Frontal cortex (tissue), 4 donors: ENCODE measurements around the gene FAN1. TPM values are rescaled to one million over a fixed set of nuclear protein-coding genes. Genes with fewer than 3 reads are reported as not detected.
"Not testable (repeated sequence)": the region's sequence is repeated elsewhere in the genome, so short reads cannot be mapped to it uniquely, and the experiment has no call there.

Source experiments
- DNase-seq, 2 donors: peaks; one replicate each; pipeline ENCODE4 v3.0.0; 2012; ENCODE audit warnings: low spot score in 2 of 2
- FAIRE-seq: peaks from 2 replicates; lab custom pipeline; 2012; peaks lifted over from hg19 to GRCh38; lab: Jason Lieb, UNC
- total RNA-seq: library from RNA; depleted of rRNA; stranded (reverse); fragments of >200 nt; gene quantifications from one replicate; pipeline ENCODE4 v1.2.3, GENCODE V29; 2014
- donor health status: control.
- donor health status: control.
- donor health status: control.

The FAN1 gene
- 22.8 TPM for total RNA-seq

- DNase-seq (peak; percentile 87 to 89), FAIRE-seq (no peak)
These were observed at the start of gene FAN1 for GRCh38 chr15:30903497-30904187. TSS of gene FAN1 (plus strand) at chr15:30903915. CDS start at chr15:30904664, 749 bp downstream.

- DNase-seq (peak in 1 of 2 donors; percentile 9), FAIRE-seq (no peak)
These were observed 44.4 kb upstream of the FAN1 start for GRCh38 chr15:30859091-30859874.

- DNase-seq (no peak), FAIRE-seq (no peak)
These were observed 38.5 kb upstream of the FAN1 start for GRCh38 chr15:30865257-30865656.

- DNase-seq (no peak), FAIRE-seq (no peak)
These were observed 33.0 kb upstream of the FAN1 start for GRCh38 chr15:30870681-30871080.

GRCh38 chr15:30872341-30872748, 31.4 kb upstream of the FAN1 start:
- DNase-seq (no peak), FAIRE-seq (no peak)

GRCh38 chr15:30877070-30877469, 26.6 kb upstream of the FAN1 start:
- FAIRE-seq (no peak), DNase-seq (no peak)

GRCh38 chr15:30878515-30878914, 25.2 kb upstream of the FAN1 start:
- FAIRE-seq (no peak), DNase-seq (no peak)

GRCh38 chr15:30882849-30883433, 20.8 kb upstream of the FAN1 start:
- no peak for FAIRE-seq
- no peak for DNase-seq

- FAIRE-seq, DNase-seq: not testable (repeated sequence)
These were observed 20.0 kb upstream of the FAN1 start for GRCh38 chr15:30883666-30884065.

GRCh38 chr15:30885814-30886213, 17.9 kb upstream of the FAN1 start:
- DNase-seq (no peak), FAIRE-seq (no peak)

- FAIRE-seq (no peak), DNase-seq (peak; percentile 23 to 57)
These were observed 14.5 kb upstream of the FAN1 start for GRCh38 chr15:30889196-30889595.

- no peak for FAIRE-seq
- no peak for DNase-seq
These were observed 8.1 kb upstream of the FAN1 start for GRCh38 chr15:30895461-30896210.

- DNase-seq (no peak), FAIRE-seq (no peak)
These were observed 7.5 kb upstream of the FAN1 start for GRCh38 chr15:30896211-30896606.

GRCh38 chr15:30901889-30902288, 1.8 kb upstream of the FAN1 start:
- DNase-seq (no peak), FAIRE-seq (no peak)

GRCh38 chr15:30904812-30905211, 1.1 kb downstream of the FAN1 start:
- DNase-seq (no peak), FAIRE-seq (no peak)

GRCh38 chr15:30905821-30906220, 2.1 kb downstream of the FAN1 start:
- DNase-seq (no peak), FAIRE-seq (no peak)

- DNase-seq (no peak), FAIRE-seq (no peak)
These were observed 2.7 kb downstream of the FAN1 start for GRCh38 chr15:30906366-30906765.

- FAIRE-seq (no peak), DNase-seq (no peak)
These were observed 10.0 kb downstream of the FAN1 start for GRCh38 chr15:30913761-30914160.

GRCh38 chr15:30917013-30917412, 13.3 kb downstream of the FAN1 start:
- DNase-seq = no peak

GRCh38 chr15:30917675-30918074, 14.0 kb downstream of the FAN1 start:
- no peak for FAIRE-seq
- no peak for DNase-seq

More at GRCh38 chr15:30917013-30917412, 13.3 kb downstream of the FAN1 start:
- no peak for FAIRE-seq
